IPS-NIHi11 (cell line): Measurements from ENCODE around the gene ZMYM1.
"Not testable (repeated sequence)": the region's sequence is repeated elsewhere in the genome, so short reads cannot be mapped to it uniquely, and the experiment has no call there.

Experiments used
- DNase-seq: peaks from one replicate; pipeline ENCODE4 v3.0.0; 2012; ENCODE audit warnings: mixed read lengths, low spot score

ZMYM1 gene

DNA sequence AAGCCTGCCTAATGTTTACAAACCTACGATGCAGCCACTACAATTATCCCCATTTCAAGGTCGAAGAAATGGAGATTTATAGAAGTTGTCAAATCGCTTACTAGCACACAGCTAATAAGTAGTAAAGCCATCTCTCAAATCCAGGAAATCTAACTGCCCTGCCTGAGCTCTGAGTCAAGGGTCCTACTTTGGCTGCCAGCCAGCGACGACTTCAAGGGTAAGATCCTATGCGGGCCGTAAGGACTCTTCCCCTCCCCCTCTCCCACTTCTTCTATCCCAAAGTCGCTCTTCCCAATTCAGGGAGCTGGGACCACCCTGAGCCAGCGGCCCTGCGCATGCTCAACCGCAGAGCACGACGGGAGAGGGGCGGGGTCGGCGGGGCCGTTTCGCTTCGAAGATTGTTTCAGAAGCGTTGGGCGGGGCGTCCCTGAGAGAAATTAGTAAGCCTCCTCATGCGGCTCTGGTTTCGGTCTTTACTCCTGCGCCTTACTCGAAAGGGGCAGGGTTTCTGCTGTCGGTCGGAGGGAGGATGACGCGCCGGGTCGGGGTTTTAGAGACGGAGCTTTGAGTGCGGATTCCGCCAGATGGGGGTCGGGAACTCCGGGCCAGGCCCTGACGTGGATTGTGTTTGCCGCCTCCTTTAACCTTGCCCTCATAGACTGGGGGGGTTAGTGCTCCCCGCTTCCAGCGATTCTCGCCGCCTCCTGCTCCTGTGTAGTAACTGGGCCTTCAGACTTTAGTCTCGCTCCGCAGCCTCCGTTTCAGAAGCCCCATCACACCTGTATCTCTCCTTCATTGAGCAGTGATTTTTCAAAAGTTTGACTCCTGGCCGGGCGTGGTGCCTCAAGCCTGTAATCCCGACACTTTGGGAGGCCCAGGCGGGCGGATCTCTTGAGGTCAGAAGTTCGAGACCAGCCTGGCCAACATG lies at the start of gene ZMYM1:
TSS of gene ZMYM1 (plus strand) at position 383 of the 928 bp plus-strand sequence. CDS start 14,603 bp downstream, outside the sequence.
- DNase-seq, result peak; percentile 97

DNA sequence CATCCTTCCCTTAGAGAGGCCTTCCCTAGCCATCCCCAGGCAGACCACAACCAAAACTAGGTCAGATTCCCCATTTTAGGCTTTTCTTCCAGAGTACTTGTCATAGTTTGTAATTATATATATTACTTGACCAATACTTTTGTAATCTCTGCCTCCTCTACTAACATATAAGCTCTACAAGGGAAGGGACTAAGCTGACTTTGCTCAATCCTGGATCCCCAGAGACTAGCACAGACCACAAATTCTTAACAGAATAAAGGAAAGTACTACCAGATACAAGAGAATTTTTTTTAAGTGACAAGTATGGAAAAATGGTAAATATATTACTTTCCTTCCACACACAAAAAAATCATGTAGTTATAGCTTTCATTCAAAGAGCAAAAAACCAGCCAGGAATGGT lies 49.4 kb upstream of the ZMYM1 start:
- no peak for DNase-seq

- DNase-seq, result no peak
Measured at GRCh38 chr1:35030338-35030737, 48.8 kb upstream of the ZMYM1 start.

DNA sequence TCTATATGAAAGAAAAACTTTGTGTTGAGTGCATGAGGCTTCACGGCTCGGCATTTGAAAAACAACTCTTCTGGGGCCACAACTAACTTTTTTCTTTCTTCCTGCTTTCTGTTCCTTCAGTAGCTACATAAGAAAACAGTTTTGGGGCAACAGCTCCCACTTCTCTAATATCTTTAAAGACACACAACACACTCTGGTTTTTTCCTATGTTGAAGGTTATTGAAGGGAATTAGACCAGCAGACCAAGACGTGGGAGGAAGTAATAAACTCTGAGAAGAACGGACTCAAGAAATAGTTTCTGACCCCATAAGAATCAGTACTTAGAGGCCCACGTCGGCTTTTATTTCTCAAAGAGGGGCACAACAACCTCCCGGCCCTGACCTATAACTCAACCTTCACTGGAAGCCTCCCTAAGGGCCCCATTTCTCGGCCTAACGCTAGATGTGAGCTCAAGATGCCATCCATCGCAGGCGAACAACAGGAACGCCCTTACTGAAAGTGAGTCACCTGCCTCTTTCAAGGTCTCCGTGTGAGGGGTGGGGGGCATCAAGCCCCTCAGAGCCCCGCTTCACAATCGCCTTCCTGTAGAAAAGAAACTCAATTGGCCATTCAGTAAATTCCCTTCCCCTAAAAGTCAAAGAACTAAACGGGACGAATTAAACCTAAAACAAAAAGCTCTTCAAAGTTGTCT lies 48.3 kb upstream of the ZMYM1 start:
- DNase-seq, result peak; percentile 49

DNA sequence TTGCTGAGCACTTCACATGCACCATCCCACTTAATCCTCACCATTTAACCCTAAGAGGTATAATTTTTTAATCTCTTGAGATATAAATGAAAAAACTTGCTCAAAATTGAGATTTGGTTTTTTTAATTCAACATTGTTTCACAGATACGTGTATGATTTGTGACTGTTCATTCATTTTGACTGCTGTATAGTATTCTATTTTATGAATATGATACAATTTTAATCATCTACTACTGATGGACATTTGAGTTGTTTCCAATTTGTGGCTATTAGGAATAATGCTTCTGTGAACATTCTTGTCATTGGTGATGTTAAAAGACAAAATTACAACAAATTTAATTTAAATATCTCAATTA lies 46.8 kb upstream of the ZMYM1 start:
- DNase-seq, result no peak

GRCh38 chr1:35033346-35033745 lies 45.8 kb upstream of the ZMYM1 start:
- no peak for DNase-seq

DNA sequence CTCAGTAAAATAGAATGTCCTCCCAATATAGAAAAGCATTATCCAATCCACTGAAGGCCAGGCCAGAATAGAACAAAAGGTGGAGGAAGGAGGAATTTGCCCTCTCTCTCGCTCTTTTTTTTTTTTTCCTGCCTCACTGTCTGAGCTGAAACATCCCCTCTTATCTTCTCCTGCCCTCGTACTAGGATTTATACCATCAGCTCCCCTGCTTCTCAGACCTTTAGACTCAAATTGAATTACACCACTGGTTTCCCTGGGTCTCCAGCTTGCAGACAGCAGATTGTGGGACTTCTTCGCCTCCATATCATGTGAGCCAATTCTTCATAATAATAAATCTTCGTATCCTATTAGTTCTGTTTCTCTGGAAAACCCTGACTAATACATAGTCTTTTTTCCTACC lies 42.6 kb upstream of the ZMYM1 start:
- no peak for DNase-seq

DNA sequence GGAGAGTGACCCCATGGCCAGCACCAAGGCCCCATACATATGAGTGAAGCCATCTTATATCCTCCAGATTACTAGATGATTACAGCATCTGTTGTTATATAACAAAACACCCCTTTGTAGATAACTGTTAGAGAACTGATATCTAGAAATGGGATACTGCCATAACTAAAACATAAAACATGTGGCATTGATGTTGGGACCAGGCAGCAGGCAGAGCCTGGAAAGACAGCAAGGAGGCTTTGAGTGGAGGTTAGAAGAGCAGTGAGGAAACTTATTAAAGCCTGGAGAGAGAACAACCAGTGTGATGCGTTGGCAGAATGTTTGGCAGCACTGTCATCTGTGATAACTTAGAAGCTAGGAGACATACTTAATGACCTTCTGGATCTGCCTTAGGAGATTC lies 42.0 kb upstream of the ZMYM1 start:
- no peak for DNase-seq

DNA sequence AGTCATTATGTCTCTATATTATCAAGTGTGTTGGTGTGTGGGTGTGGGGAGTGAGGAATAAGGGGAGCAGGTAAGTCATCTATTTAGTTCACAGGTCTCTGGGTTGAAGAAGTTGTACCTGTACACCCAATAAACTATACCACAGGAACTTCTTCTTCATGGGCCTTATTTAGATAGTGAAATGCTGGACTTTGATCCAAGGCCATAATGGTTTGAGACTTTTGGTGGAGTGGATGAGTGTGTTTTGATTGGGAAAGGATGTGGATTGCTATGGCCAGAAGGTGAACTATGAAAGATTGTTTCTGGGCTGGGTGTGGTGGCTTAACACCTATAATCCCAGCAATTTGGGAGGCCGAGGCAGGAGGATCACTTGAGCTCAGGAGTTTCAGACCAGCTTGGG lies 40.5 kb upstream of the ZMYM1 start:
- no peak for DNase-seq

- DNase-seq, result no peak
Measured at GRCh38 chr1:35043498-35043897, 35.7 kb upstream of the ZMYM1 start.

GRCh38 chr1:35044431-35044830 lies 34.8 kb upstream of the ZMYM1 start:
- DNase-seq, result no peak

DNA sequence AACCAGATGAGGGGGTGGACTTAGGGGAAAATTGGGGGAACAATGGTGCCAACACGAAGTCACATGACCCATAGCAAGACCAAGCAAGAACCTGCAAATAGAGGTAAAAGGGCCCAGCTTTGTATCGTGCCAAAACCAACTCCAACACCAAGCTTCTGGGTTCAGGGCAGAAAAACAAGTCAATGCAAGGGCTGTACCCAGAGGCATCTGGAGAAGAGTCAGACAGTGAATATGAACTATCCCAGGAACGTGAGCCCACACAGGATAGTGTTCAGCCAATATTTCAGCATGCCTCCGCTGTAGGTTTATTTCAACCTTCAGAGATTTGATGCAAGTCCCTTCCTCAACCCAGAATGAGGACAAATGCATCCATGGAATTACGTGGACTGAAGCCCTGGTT lies 32.5 kb upstream of the ZMYM1 start:
- no peak for DNase-seq

DNA sequence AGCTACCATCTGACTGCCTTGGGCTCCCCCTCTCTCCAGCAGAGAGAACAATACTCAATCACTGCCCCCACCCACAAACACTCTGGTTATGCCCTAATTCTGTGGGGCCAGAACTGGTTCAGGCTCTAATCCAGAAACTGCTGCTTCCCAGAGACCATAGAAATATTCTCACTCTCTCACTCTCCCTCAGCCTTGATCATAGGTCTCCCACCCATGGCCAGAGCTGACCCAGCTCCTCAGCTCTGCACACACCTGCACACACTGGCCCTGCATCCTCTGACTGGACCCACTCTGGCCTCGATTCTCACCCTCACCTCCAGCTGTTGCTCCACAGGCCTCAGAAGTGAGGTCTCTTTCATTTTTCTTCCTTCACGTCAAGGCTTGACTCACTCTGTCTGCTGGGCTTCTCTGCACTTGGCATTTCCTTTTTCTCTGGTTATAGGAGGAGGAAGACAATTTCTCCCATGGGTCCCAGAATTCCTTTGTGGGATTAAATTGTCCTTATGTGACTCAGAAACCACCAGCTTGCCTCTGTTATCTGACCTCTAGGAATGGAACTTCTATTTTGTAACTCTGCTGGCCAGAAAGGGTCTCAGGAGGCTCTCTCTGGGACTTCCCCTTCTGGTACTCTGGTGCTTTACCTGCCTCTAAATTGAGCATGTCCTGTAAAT lies 31.9 kb upstream of the ZMYM1 start:
- DNase-seq, result no peak

DNA sequence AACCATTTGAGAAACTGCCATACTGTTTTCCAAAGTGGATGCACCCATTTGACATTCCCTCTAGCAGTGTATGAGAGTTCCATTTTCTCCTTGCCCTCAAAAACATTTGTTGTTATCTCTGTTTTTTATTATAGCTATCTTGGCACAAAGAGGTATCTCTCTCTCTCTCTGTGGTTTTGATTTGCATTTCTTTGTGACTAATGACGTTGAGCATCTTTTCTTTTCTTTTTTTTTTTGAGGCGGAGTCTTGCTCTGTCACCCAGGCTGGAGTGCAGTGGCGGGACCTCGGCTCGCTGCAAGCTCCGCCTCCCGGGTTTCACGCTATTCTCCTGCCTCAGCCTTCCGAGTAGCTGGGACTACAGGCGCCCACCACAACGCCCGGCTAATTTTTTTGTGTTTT lies 30.1 kb upstream of the ZMYM1 start:
- DNase-seq, result no peak

DNA sequence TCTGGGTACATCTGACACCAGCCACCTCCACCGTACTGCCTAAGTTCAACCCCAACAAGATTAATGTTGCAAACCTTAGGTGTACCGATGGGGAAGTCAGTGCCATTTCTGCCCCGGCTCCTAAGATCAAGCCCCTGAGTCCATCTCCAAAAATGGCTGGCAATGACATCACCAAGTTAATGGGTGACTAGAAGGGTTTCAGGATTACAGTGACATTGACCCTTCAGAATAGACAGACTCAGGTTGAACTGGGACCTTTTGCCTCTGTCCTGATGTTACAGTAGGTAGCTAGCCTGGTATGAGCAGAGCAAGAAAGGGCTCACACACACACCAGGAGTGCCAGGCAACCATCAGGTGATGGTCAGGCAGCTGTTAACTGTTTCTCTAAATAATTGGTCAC lies 25.8 kb upstream of the ZMYM1 start:
- no peak for DNase-seq

DNA sequence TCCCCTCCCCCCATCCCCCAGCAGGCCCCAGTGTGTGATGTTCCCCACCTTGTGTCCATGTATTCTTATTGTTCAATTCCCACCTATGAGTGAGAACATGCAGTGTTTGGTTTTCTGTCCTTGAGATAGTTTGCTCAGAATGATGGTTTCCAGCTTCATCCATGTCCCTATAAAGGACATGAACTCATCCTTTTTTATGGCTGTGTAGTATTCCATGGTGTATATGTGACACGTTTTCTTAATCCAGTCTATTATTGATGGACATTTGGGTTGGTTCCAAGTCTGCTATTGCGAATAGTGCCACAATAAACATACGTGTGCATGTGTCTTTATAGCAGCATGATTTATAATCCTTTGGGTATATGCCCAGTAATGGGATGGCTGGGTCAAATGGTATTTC lies 24.9 kb upstream of the ZMYM1 start:
- not testable (repeated sequence) for DNase-seq

DNA sequence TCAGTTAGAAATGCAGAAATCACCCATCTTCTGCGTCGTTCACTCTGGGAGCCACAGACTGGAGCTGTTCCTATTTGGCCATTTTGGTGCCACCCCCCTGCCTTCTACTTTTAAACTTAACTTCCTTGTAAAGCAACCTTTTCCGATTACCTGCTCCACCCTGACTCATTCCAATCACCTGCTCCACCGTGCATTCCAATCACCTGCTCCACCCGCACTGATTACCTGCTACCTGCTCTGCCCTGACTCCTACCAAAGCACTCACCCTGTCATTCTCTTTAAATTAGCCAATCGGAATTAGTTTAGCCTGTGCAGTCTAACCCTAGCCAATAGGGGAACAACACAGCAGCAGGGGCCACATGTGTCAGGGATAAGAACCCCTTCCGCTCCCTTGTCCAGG lies 20.9 kb upstream of the ZMYM1 start:
- not testable (repeated sequence) for DNase-seq

DNA sequence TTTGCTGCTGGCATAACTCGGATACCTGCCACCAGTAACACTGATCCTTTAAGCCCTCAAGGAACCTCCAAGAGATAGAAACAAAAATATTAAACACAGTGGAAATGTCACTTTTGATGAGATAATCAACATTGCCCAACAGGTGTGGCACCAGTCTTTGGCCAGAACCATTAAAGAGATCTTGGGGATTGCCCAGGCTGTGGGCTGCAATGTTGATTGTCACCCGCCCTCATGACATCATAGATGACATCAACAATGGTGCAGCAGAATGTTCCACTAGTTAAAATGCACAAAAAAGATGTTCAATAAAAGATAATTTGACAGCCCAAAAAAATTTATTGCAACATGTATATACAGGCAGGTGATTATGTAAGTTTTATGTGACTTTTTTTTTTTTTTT lies 20.2 kb upstream of the ZMYM1 start:
- DNase-seq, result no peak

- DNase-seq, result no peak
Measured at GRCh38 chr1:35062518-35063196, 16.5 kb upstream of the ZMYM1 start.

DNA sequence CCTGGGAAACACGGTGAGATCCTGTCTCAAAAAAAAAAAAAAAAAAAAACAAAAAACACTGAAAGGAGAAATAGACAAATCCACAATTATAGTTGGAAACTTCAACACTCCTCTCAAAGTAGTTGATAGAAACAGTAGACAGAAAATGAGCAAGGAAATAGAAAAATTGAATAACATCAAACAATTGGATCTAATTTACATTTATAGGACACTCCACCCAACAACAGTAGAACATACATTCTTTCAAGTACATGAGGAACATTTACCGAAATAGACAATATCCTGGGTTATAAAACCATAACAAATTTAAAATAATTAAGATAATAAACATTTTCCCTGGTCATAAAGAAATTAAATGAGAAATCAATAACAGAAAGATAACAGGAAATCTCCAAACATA lies 14.9 kb upstream of the ZMYM1 start:
- DNase-seq, result no peak

DNA sequence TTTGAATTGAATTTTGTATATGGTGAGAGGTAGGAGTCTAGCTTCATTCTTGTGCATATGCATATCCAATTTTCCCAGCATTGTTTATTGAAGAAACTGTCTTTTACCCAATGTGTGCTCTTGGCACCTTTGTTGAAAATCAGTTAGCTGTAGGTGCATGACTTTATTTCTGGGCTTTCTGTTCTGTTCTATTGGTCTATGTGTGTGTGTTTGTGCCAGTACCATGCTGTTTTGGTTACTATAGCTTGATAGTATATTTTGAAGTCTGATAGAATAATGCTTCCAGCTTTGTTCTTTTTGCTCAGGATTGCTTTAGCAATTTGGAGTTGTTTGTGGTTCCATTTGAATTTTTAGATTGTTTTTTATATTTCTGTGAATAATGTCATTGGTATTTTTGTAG lies 9.4 kb upstream of the ZMYM1 start:
- DNase-seq, result no peak

- no peak for DNase-seq
Measured at GRCh38 chr1:35073265-35073811, 5.8 kb upstream of the ZMYM1 start.
